OCI-LY3 (cell line): Measurements from ENCODE around the gene CTNNBL1.

Experiments
- CTCF ChIP-seq: fragments of 200-600, 300-600 bp; sonication (generic); IDR thresholded peaks from 2 replicates; pipeline ENCODE4 v1.5.1; 2014; ENCODE audit warnings: antibody characterized with exemption, low read length, low read depth
- EZH2phosphoT487 ChIP-seq: fragments of 200-600 bp; shearing (Covaris generic); IDR thresholded peaks from 2 replicates; pipeline ENCODE4 v1.6.1; 2018; ENCODE audit warnings: antibody characterized with exemption, mixed run types, low read depth

GRCh38 chr20:37662308-37662707 is 31.5 kb upstream of the CTNNBL1 start:
- TF ChIP-seq CTCF = no peak
- no peak for TF ChIP-seq EZH2phosphoT487
